T-helper 22 cell (primary cell): ENCODE data around the gene DHX8.

Experiments
- DNase-seq: peaks from one replicate; pipeline ENCODE4 v3.0.0-alpha.2; 2020; ENCODE audit warnings: low read depth

Gene DHX8

GRCh38 chr17:43548689-43549379, 65.1 kb downstream of the DHX8 start:
- no peak for DNase-seq

- DNase-seq = no peak
These were observed 65.7 kb downstream of the DHX8 start for GRCh38 chr17:43549496-43549895.

- no peak for DNase-seq
These were observed 67.0 kb downstream of the DHX8 start for GRCh38 chr17:43550754-43551153.

- DNase-seq = no peak
These were observed 68.6 kb downstream of the DHX8 start for GRCh38 chr17:43552229-43552837.

GRCh38 chr17:43553573-43553972, 69.8 kb downstream of the DHX8 start:
- DNase-seq = no peak

GRCh38 chr17:43554857-43555256, 71.1 kb downstream of the DHX8 start:
- no peak for DNase-seq

GRCh38 chr17:43556292-43556691, 72.5 kb downstream of the DHX8 start:
- no peak for DNase-seq

GRCh38 chr17:43558805-43559160, 75.0 kb downstream of the DHX8 start:
- DNase-seq = no peak

- no peak for DNase-seq
These were observed 75.5 kb downstream of the DHX8 start for GRCh38 chr17:43559161-43559816.

GRCh38 chr17:43560461-43561427, 77.0 kb downstream of the DHX8 start:
- no peak for DNase-seq

- DNase-seq = no peak
These were observed 79.2 kb downstream of the DHX8 start for GRCh38 chr17:43562679-43563599.

GRCh38 chr17:43563600-43564594, 80.1 kb downstream of the DHX8 start:
- no peak for DNase-seq

GRCh38 chr17:43568506-43569082, 84.8 kb downstream of the DHX8 start:
- DNase-seq = no peak

- no peak for DNase-seq
These were observed 86.7 kb downstream of the DHX8 start for GRCh38 chr17:43570518-43570928.

- no peak for DNase-seq
These were observed 88.7 kb downstream of the DHX8 start for GRCh38 chr17:43572368-43572980.

- DNase-seq = no peak
These were observed 90.0 kb downstream of the DHX8 start for GRCh38 chr17:43573579-43574321.

GRCh38 chr17:43574348-43574747, 90.6 kb downstream of the DHX8 start:
- no peak for DNase-seq

- DNase-seq = no peak
These were observed 91.2 kb downstream of the DHX8 start for GRCh38 chr17:43574896-43575525.
